HG03575 (cell line): ENCODE measurements around the gene CDK5.
"Not testable (repeated sequence)": the region's sequence is repeated elsewhere in the genome, so short reads cannot be mapped to it uniquely, and the experiment has no call there.

Experiments used
- ATAC-seq: cut with Tn5 transposase; IDR thresholded peaks from one replicate; pipeline ENCODE4 v1.9.1; 2021; ENCODE audit not compliant: unreplicated experiment, insufficient number of reproducible peaks, low FRiP score; ENCODE audit errors: extremely low read depth

CDK5 gene

GRCh38 chr7:151026771-151027727, 30.6 kb downstream of the CDK5 start:
- not testable (repeated sequence) for ATAC-seq

- no peak for ATAC-seq
These were observed 31.6 kb downstream of the CDK5 start for GRCh38 chr7:151025924-151026671.

GRCh38 chr7:151024435-151025056, 33.2 kb downstream of the CDK5 start, which contains the start of gene ATG9B:
ATG9B (minus strand) TSS chr7:151024494; CDS start chr7:151024423, 71 bp downstream.
- no peak for ATAC-seq

GRCh38 chr7:151023232-151023631, 34.5 kb downstream of the CDK5 start:
- no peak for ATAC-seq

- ATAC-seq, result no peak
These were observed 37.5 kb downstream of the CDK5 start for GRCh38 chr7:151020231-151020630.

- ATAC-seq, result no peak
These were observed 38.6 kb downstream of the CDK5 start for GRCh38 chr7:151019130-151019447.

GRCh38 chr7:151018421-151019129, 39.1 kb downstream of the CDK5 start:
- no peak for ATAC-seq

GRCh38 chr7:151017953-151018420, 39.7 kb downstream of the CDK5 start:
- no peak for ATAC-seq

GRCh38 chr7:151017370-151017952, 40.2 kb downstream of the CDK5 start:
- ATAC-seq, result no peak

GRCh38 chr7:151016942-151017341, 40.8 kb downstream of the CDK5 start:
- no peak for ATAC-seq

- ATAC-seq, result no peak
These were observed 41.2 kb downstream of the CDK5 start for GRCh38 chr7:151016505-151016904.

GRCh38 chr7:151015967-151016366, 41.7 kb downstream of the CDK5 start:
- ATAC-seq, result no peak

- no peak for ATAC-seq
These were observed 42.7 kb downstream of the CDK5 start for GRCh38 chr7:151014950-151015349.

- ATAC-seq, result no peak
These were observed 43.8 kb downstream of the CDK5 start for GRCh38 chr7:151013733-151014497.

- no peak for ATAC-seq
These were observed 44.4 kb downstream of the CDK5 start for GRCh38 chr7:151013356-151013732.

- ATAC-seq, result no peak
These were observed 44.8 kb downstream of the CDK5 start for GRCh38 chr7:151012911-151013347.

- no peak for ATAC-seq
These were observed 45.5 kb downstream of the CDK5 start for GRCh38 chr7:151012031-151012692.
